H1 (cell line): ENCODE measurements around the gene SEH1L. TPM values are rescaled to one million over a fixed set of nuclear protein-coding genes. Genes with fewer than 3 reads are reported as not detected.

Source experiments
- CTCF ChIA-PET: fragments of 300-600 bp; sonication (Branson Sonifier 250); formaldehyde crosslinking; loops from one replicate; lab custom pipeline; 2021; ENCODE audit not compliant: partially characterized antibody; lab: Charles Lee
- POLR2A ChIA-PET: fragments of 300-600 bp; sonication (Branson Sonifier 250); formaldehyde crosslinking; loops from one replicate; lab custom pipeline; 2021; ENCODE audit warnings: inconsistent platforms; ENCODE audit not compliant: partially characterized antibody; lab: Charles Lee
- DNase-seq, 2 experiments: peaks; one replicate each; pipeline versions ENCODE4 v3.0.0 to v3.0.0-alpha.2; 2010 to 2022; ENCODE audit warnings: low spot score in 2 of 2, low read depth in 1 of 2, mixed read lengths in 1 of 2
- FAIRE-seq: peaks from 2 replicates; lab custom pipeline; 2011; peaks lifted over from hg19 to GRCh38; lab: Jason Lieb, UNC
- H2AFZ ChIP-seq: 2 replicates; pipeline ENCODE4 v1.8.1; 2012; ENCODE audit warnings: low read length, inconsistent platforms
- H2AK5ac ChIP-seq: 2 replicates; pipeline ENCODE4 v1.6.1; 2013; ENCODE audit warnings: low read depth, low read length
- H2BK120ac ChIP-seq: replicated peaks from 2 replicates; pipeline ENCODE3; 2013; ENCODE audit warnings: low read depth, low read length, inconsistent platforms
- H2BK12ac ChIP-seq: 2 replicates; pipeline ENCODE4 v1.6.1; 2013; ENCODE audit warnings: low read depth, low read length
- H2BK15ac ChIP-seq: 2 replicates; pipeline ENCODE4 v1.6.1; 2013; ENCODE audit warnings: low read length
- H2BK20ac ChIP-seq: 2 replicates; pipeline ENCODE4 v1.6.1; 2013; ENCODE audit warnings: low read length
- H2BK5ac ChIP-seq: 2 replicates; pipeline ENCODE4 v1.6.1; 2013; ENCODE audit warnings: low read depth, low read length
- H3K14ac ChIP-seq: 2 replicates; pipeline ENCODE4 v1.6.1; 2013; ENCODE audit warnings: inconsistent platforms; ENCODE audit not compliant: insufficient read length
- H3K18ac ChIP-seq: 2 replicates; pipeline ENCODE4 v1.6.1; 2013; ENCODE audit warnings: low read length; ENCODE audit errors: extremely low read depth
- H3K23ac ChIP-seq: 2 replicates; pipeline ENCODE4 v1.6.1; 2013; ENCODE audit warnings: inconsistent platforms; ENCODE audit not compliant: insufficient read length
- H3K23me2 ChIP-seq: 2 replicates; pipeline ENCODE4 v1.6.1; 2013; ENCODE audit warnings: low read depth, low read length
- H3K27ac ChIP-seq: 2 replicates; pipeline ENCODE4 v1.6.1; 2011; ENCODE audit warnings: low read depth, low read length, inconsistent platforms
- H3K27me3 ChIP-seq, 4 experiments: replicated peaks in 1 of 4; 1 replicate in 1 of 4; 2 replicates in 3 of 4; pipeline versions ENCODE4 v1.6.1 to v1.8.1; 2011 to 2013; ENCODE audit warnings: low read length in 3 of 4, mild to moderate bottlenecking in 3 of 4, inconsistent platforms in 2 of 4, mixed read lengths in 2 of 4, moderate library complexity in 1 of 4; ENCODE audit not compliant: control insufficient read depth in 3 of 4, insufficient read depth in 3 of 4; ENCODE audit errors: extremely low read depth in 1 of 4
- H3K36me3 ChIP-seq, 4 experiments: 2 replicates each; pipeline versions ENCODE4 v1.6.1 to v1.8.1; 2011 to 2013; ENCODE audit warnings: mild to moderate bottlenecking in 4 of 4, low read length in 3 of 4, moderate library complexity in 2 of 4, control low read depth in 1 of 4, inconsistent platforms in 1 of 4; ENCODE audit not compliant: insufficient read depth in 4 of 4, control insufficient read depth in 2 of 4
- H3K4ac ChIP-seq: replicated peaks from 2 replicates; pipeline ENCODE3; 2013; ENCODE audit warnings: low read length, low read depth, mixed read lengths, inconsistent platforms; ENCODE audit not compliant: insufficient read length
- H3K4me1 ChIP-seq, 4 experiments: replicated peaks in 1 of 4; 1 replicate in 1 of 4; 2 replicates in 3 of 4; pipeline versions ENCODE4 v1.6.1 to v1.8.1; 2011 to 2013; ENCODE audit warnings: low read length in 3 of 4, inconsistent platforms in 2 of 4, mixed read lengths in 1 of 4; ENCODE audit not compliant: insufficient read depth in 4 of 4, control insufficient read depth in 3 of 4
- H3K4me2 ChIP-seq, 2 experiments: 2 replicates each; pipeline versions ENCODE4 v1.6.1 to v1.8.1; 2011 to 2013; ENCODE audit warnings: low read depth in 2 of 2, low read length in 2 of 2, control low read depth in 1 of 2, inconsistent platforms in 1 of 2, mild to moderate bottlenecking in 1 of 2; ENCODE audit not compliant: insufficient read depth in 1 of 2
- H3K4me3 ChIP-seq, 4 experiments: fragments of 200-600, 300-600 bp in 1 of 4; sonication (generic), shearing (Covaris generic), sonication (Bioruptor Twin) in 1 of 4; 2 replicates each; pipeline versions ENCODE4 v1.5.1 to v1.8.1; 2011 to 2016; ENCODE audit warnings: low read length in 4 of 4, low read depth in 3 of 4, control low read depth in 2 of 4, inconsistent platforms in 2 of 4, mild to moderate bottlenecking in 2 of 4, mixed read lengths in 1 of 4, moderate library complexity in 1 of 4; ENCODE audit not compliant: insufficient read depth in 2 of 4; ENCODE audit errors: extremely low read depth in 1 of 4
- H3K56ac ChIP-seq: replicated peaks from 2 replicates; pipeline ENCODE3; 2013; ENCODE audit warnings: low read depth, mild to moderate bottlenecking, mixed read lengths, low read length, inconsistent platforms; ENCODE audit not compliant: insufficient read length
- H3K79me1 ChIP-seq: 2 replicates; pipeline ENCODE4 v1.6.1; 2013; ENCODE audit warnings: low read depth, low read length, control low read depth
- H3K79me2 ChIP-seq, 2 experiments: 2 replicates each; pipeline versions ENCODE4 v1.6.1 to v1.8.1; 2012 to 2013; ENCODE audit warnings: low read length in 2 of 2, mild to moderate bottlenecking in 2 of 2, inconsistent platforms in 1 of 2; ENCODE audit not compliant: insufficient read depth in 2 of 2, control insufficient read depth in 1 of 2
- H3K9ac ChIP-seq, 4 experiments: replicated peaks in 1 of 4; 1 replicate in 1 of 4; 2 replicates in 3 of 4; pipeline versions ENCODE4 v1.6.1 to v1.8.1; 2011 to 2013; ENCODE audit warnings: low read depth in 3 of 4, low read length in 3 of 4, control low read depth in 2 of 4, mild to moderate bottlenecking in 2 of 4, moderate library complexity in 2 of 4, inconsistent platforms in 1 of 4; ENCODE audit errors: extremely low read depth in 1 of 4
- H3K9me3 ChIP-seq, 2 experiments: 2 replicates each; pipeline versions ENCODE4 v1.6.1 to v1.8.1; 2012 to 2013; ENCODE audit warnings: mild to moderate bottlenecking in 2 of 2, moderate library complexity in 2 of 2, control low read depth in 1 of 2, inconsistent platforms in 1 of 2, low read depth in 1 of 2, low read length in 1 of 2, mixed read lengths in 1 of 2; ENCODE audit not compliant: insufficient read depth in 2 of 2
- H4K20me1 ChIP-seq, 2 experiments: replicated peaks in 1 of 2; 2 replicates each; pipeline versions ENCODE3 to v1.8.1; 2011 to 2013; ENCODE audit warnings: inconsistent platforms in 2 of 2, low read length in 2 of 2, mild to moderate bottlenecking in 1 of 2; ENCODE audit not compliant: insufficient read depth in 2 of 2, control insufficient read depth in 1 of 2
- H4K5ac ChIP-seq: 2 replicates; pipeline ENCODE4 v1.6.1; 2013; ENCODE audit warnings: low read length, low read depth, mixed read lengths, inconsistent platforms; ENCODE audit not compliant: insufficient read length
- H4K8ac ChIP-seq: 2 replicates; pipeline ENCODE4 v1.8.0; 2013; ENCODE audit warnings: mild to moderate bottlenecking, moderate library complexity, low read length, inconsistent platforms; ENCODE audit not compliant: insufficient read depth; ENCODE audit errors: extremely low read depth
- H4K91ac ChIP-seq: replicated peaks from 2 replicates; pipeline ENCODE3; 2013; ENCODE audit warnings: low read length, mixed read lengths, inconsistent platforms; ENCODE audit not compliant: insufficient read length
- ASH2L ChIP-seq: fragments of 200-600, 300-600 bp; sonication (generic); IDR thresholded peaks from one replicate; pipeline ENCODE4 v1.7.1; 2017; ENCODE audit warnings: low read length
- BRCA1 ChIP-seq: IDR thresholded peaks from 2 replicates; pipeline ENCODE4 v1.6.1; 2012; ENCODE audit warnings: low read depth, low read length, improper control_type of control experiment
- CHD1 ChIP-seq: IDR thresholded peaks from 2 replicates; pipeline ENCODE4 v1.6.1; 2012; ENCODE audit warnings: low read depth, low read length, improper control_type of control experiment
- CREB1 ChIP-seq: IDR thresholded peaks from 2 replicates; pipeline ENCODE4 v1.6.1; 2012; ENCODE audit warnings: inconsistent platforms
- GTF2F1 ChIP-seq: IDR thresholded peaks from 2 replicates; pipeline ENCODE4 v1.6.1; 2012; ENCODE audit warnings: low read depth, low read length, improper control_type of control experiment, borderline replicate concordance
- PHF8 ChIP-seq: fragments of 200-600 bp; sonication (generic); conservative IDR thresholded peaks from 2 replicates; pipeline ENCODE4 v1.7.1; 2012; ENCODE audit warnings: low read depth, mild to moderate bottlenecking, inconsistent platforms, low read length, moderate library complexity
- POU5F1 ChIP-seq: IDR thresholded peaks from 2 replicates; pipeline ENCODE4 v1.6.1; 2011; ENCODE audit warnings: low read depth, mild to moderate bottlenecking, low read length, moderate library complexity
- SAP30 ChIP-seq: fragments of 300-600 bp; sonication (generic); IDR thresholded peaks from 2 replicates; pipeline ENCODE4 v1.7.1; 2012; ENCODE audit warnings: low read length, moderate library complexity, mild to moderate bottlenecking, inconsistent platforms; ENCODE audit not compliant: insufficient read depth, insufficient replicate concordance
- SRF ChIP-seq: IDR thresholded peaks from 2 replicates; pipeline ENCODE4 v1.6.1; 2011; ENCODE audit warnings: mild to moderate bottlenecking, low read depth, low read length, moderate library complexity
- SUZ12 ChIP-seq: fragments of 200-600 bp; sonication (generic); IDR thresholded peaks from 2 replicates; pipeline ENCODE4 v1.6.1; 2012; ENCODE audit warnings: mild to moderate bottlenecking, inconsistent platforms, low read length, moderate library complexity, mixed read lengths
- YY1 ChIP-seq: IDR thresholded peaks from 2 replicates; pipeline ENCODE4 v1.6.1; 2011; ENCODE audit warnings: low read depth, mild to moderate bottlenecking, low read length
- WGBS, 2 experiments: shearing (Covaris generic) in 1 of 2; methylation state at CpG; one replicate each; pipeline versions ENCODE4 v1.1.6 to v1.1.7; 2013 to 2015; ENCODE audit warnings: low lambda C conversion rate in 2 of 2, mixed read lengths in 2 of 2, inconsistent platforms in 1 of 2, low coverage in 1 of 2, missing lambda C conversion rate in 1 of 2; ENCODE audit not compliant: insufficient replicate concordance in 2 of 2, insufficient coverage in 1 of 2, insufficient read length in 1 of 2; ENCODE audit errors: extremely low coverage in 1 of 2, missing lambda C conversion rate in 1 of 2; 5-methylcytosine and 5-hydroxymethylcytosine counted together
- polyA plus RNA-seq, 7 experiments: library from polyadenylated mRNA; depleted of rRNA in 3 of 7; stranded (reverse) in 5 of 7; unstranded in 2 of 7; fragments of >200 nt in 5 of 7; fragments of 200-250 nt in 2 of 7; gene quantifications; 1 replicate in 5 of 7; 2 replicates in 1 of 7; 4 replicates in 1 of 7; pipeline versions ENCODE4 v1.2.1 to v1.2.3, GENCODE V29; 2011 to 2013; ENCODE audit warnings: missing spikeins in 2 of 7, mixed read lengths in 2 of 7
- total RNA-seq: library from RNA; stranded (reverse); fragmentation: NEBNext Ultra II Directional; extraction: Animal tissue kit (Norgen Biotek cat#: 25700); gene quantifications from 2 replicates; pipeline ENCODE4 v1.2.1, GENCODE V29; 2021
- TF ChIP-seq, protein P1 (sequence below): IDR thresholded peaks from 2 replicates; pipeline ENCODE4 v1.6.1; 2011; ENCODE audit warnings: low read depth, mild to moderate bottlenecking, low read length; ENCODE audit not compliant: insufficient read depth
- TF ChIP-seq, protein P2 (sequence below): IDR thresholded peaks from 2 replicates; pipeline ENCODE4 v1.6.1; 2012; ENCODE audit warnings: inconsistent platforms

SEH1L gene
- total and polyA plus RNA-seq, 2 of the 8 experiments (the other 6 are each of a cell fraction or from before 2014, with no cell fraction given), result 41.7 to 96.7 TPM

DNA sequence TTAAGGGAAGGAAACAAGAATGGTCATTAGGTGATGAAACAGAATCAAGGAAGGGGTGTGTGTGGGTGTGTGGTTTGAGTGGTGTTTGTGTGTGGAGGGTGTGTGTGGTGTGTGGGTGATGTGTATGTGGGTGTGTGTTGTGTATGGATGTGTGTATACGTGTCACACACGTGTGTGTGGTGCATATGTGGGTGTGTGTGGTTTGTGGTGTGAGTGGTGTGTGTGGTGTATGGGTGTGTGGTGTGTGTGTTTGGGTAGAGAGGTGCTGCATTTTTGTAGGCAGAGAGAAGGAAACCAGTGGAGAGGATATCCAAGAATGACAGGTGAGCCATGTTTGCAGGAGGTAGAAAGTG, 42.3 kb downstream of the SEH1L start:
- Histone ChIP-seq H3K9ac (peak overlapping the region in 2 of 4 experiments; percentile 55 to 72; a peak in 5 of 7 replicates), H4K20me1 (no peaks in the 10 kb centered on the region), H2BK5ac (peak overlapping the region; percentile 81), H3K56ac (no peak overlapping the region), H2BK20ac (no peak overlapping the region), H3K79me2 (peaks cover 20 to 33% of the 10 kb centered on the region in 2 experiments), H2BK12ac (peak overlapping the region; percentile 87), H2BK120ac (no peak overlapping the region), H2BK15ac (peak overlapping the region; percentile 85), H3K4me2 (peak overlapping the region; percentile 77 to 85), H3K23ac (no peak overlapping the region), H4K91ac (peak overlapping the region; percentile 32), H3K36me3 (peaks cover under 1 to 9% (median 2%) of the 10 kb centered on the region in 4 experiments; a peak in 4 of 8 replicates), H4K8ac (no peak overlapping the region), H3K23me2 (peaks cover 14% of the 10 kb centered on the region), H2AK5ac (peak overlapping the region; percentile 98), H3K27ac (no peak overlapping the region), H3K14ac (no peak overlapping the region), H3K18ac (peak overlapping the region; percentile 20; the same call in 1 of the 2 replicates), H2AFZ (no peak overlapping the region), H4K5ac (no peak overlapping the region), H3K27me3 (no peaks in the 10 kb centered on the region), H3K79me1 (peaks cover 5% of the 10 kb centered on the region; the same call in 1 of the 2 replicates), H3K4ac (no peak overlapping the region), H3K4me3 (peak overlapping the region; percentile 85 to 97 (median 88); a peak in 7 of 8 replicates), H3K4me1 (peaks cover 2 to 12% (median 3%) of the 10 kb centered on the region in 4 experiments; a peak in 4 of 7 replicates), H3K9me3 (no peaks in the 10 kb centered on the region)
- FAIRE-seq, result no peak
- POLR2A ChIA-PET, result interaction anchor here (1.0 to 1.6 kb wide), 5 partner anchors 19 to 577 kb away, joined by 3 to 4 read pairs (median 3); partner anchors contain the start of gene CEP76
- WGBS, 2 experiments, result 70% methylated on average over 2 of the region's 2 CpGs; no CpG with 5 or more reads in 1 of the 2 experiments
- CTCF ChIA-PET, result interaction anchor here (0.7 kb wide), 1 partner anchor 46 kb away, joined by 3 read pairs; no protein-coding TSS in a partner anchor
- DNase-seq, result no peak
- TF ChIP-seq BRCA1, result no peak
- no peak for TF ChIP-seq CHD1
- TF ChIP-seq SUZ12, result no peak
- TF ChIP-seq, protein P1, sequence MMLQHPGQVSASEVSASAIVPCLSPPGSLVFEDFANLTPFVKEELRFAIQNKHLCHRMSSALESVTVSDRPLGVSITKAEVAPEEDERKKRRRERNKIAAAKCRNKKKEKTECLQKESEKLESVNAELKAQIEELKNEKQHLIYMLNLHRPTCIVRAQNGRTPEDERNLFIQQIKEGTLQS, result no peak
- no peak for TF ChIP-seq CREB1
- no peak for TF ChIP-seq SAP30
- TF ChIP-seq YY1, result no peak
- no peak for TF ChIP-seq ASH2L
- no peak for TF ChIP-seq SRF
- TF ChIP-seq GTF2F1, result no peak
- no peak for TF ChIP-seq PHF8
- TF ChIP-seq, protein P2, sequence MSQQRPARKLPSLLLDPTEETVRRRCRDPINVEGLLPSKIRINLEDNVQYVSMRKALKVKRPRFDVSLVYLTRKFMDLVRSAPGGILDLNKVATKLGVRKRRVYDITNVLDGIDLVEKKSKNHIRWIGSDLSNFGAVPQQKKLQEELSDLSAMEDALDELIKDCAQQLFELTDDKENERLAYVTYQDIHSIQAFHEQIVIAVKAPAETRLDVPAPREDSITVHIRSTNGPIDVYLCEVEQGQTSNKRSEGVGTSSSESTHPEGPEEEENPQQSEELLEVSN, result no peak
- no peak for TF ChIP-seq POU5F1
